Keratinocyte (primary cell): ENCODE data around the gene GSTM5.

Experiments used
- EZH2 ChIP-seq: IDR thresholded peaks from one replicate; pipeline ENCODE4 v1.6.1; 2012; ENCODE audit warnings: inconsistent platforms, mild to moderate bottlenecking, low read length, moderate library complexity
- TF ChIP-seq, protein P1 (sequence below), 3 experiments: IDR thresholded peaks in 1 of 3; conservative IDR thresholded peaks in 1 of 3; optimal IDR thresholded peaks in 1 of 3; 2 replicates in 2 of 3; 3 replicates in 1 of 3; pipeline versions ENCODE3 to v1.5.1; 2011; ENCODE audit warnings: low read length in 3 of 3, mild to moderate bottlenecking in 3 of 3, moderate library complexity in 2 of 3, control low read depth in 1 of 3, inconsistent platforms in 1 of 3; ENCODE audit not compliant: insufficient read depth in 2 of 3; ENCODE audit errors: extremely low read depth in 1 of 3

DNA sequence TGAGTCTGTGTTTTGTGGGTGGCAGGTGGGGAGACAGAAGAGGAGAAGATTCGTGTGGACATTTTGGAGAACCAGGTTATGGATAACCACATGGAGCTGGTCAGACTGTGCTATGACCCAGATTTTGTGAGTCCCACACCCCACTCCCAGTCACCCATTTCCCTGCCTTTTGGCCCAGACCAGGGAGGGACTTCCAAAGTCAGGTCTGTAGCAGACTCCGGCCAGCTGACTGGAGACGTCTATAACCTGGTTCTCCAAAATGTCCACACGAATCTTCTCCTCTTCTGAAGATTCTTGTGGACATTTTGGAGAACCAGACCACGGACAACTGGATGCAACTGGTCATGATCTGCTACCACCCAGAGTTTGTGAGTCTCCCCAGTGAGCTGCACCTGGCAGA, 1.6 kb downstream of the GSTM5 start:
- TF ChIP-seq, protein P1, sequence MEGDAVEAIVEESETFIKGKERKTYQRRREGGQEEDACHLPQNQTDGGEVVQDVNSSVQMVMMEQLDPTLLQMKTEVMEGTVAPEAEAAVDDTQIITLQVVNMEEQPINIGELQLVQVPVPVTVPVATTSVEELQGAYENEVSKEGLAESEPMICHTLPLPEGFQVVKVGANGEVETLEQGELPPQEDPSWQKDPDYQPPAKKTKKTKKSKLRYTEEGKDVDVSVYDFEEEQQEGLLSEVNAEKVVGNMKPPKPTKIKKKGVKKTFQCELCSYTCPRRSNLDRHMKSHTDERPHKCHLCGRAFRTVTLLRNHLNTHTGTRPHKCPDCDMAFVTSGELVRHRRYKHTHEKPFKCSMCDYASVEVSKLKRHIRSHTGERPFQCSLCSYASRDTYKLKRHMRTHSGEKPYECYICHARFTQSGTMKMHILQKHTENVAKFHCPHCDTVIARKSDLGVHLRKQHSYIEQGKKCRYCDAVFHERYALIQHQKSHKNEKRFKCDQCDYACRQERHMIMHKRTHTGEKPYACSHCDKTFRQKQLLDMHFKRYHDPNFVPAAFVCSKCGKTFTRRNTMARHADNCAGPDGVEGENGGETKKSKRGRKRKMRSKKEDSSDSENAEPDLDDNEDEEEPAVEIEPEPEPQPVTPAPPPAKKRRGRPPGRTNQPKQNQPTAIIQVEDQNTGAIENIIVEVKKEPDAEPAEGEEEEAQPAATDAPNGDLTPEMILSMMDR (optimal IDR thresholded peaks at IDR 0.05 in 1 of 3, IDR thresholded peaks at IDR 0.05 in 1 of 3, conservative IDR thresholded peaks at IDR 0.05 in 1 of 3; ENCODE audit: extremely low read depth in 1 of 3, insufficient read depth in 2 of 3, low read length in 3 of 3), result no peak
- TF ChIP-seq EZH2, result no peak
